Progenitor cell of endocrine pancreas (in vitro differentiated cells): Measurements from ENCODE around the gene SORL1. TPM values are rescaled to one million over a fixed set of nuclear protein-coding genes. Genes with fewer than 3 reads are reported as not detected.

Experiments
- DNase-seq: peaks from one replicate; pipeline ENCODE4 v3.0.0; 2021; ENCODE audit warnings: low spot score; ENCODE audit not compliant: unreplicated experiment
- H3K27ac Mint-ChIP-seq: 2 replicates; pipeline ENCODE4 v1.8.0; 2021; ENCODE audit warnings: mild to moderate bottlenecking, moderate library complexity, mixed read lengths
- H3K27me3 Mint-ChIP-seq: 2 replicates; pipeline ENCODE4 v1.8.0; 2021; ENCODE audit warnings: mixed read lengths
- H3K36me3 Mint-ChIP-seq: 2 replicates; pipeline ENCODE4 v1.8.0; 2022; ENCODE audit warnings: mixed read lengths; ENCODE audit not compliant: insufficient read depth
- H3K4me1 Mint-ChIP-seq: 2 replicates; pipeline ENCODE4 v1.8.0; 2021; ENCODE audit warnings: low read depth, mixed read lengths
- H3K4me3 Mint-ChIP-seq: 2 replicates; pipeline ENCODE4 v1.8.0; 2021; ENCODE audit warnings: low read depth, mild to moderate bottlenecking, moderate library complexity, mixed read lengths
- H3K9me3 Mint-ChIP-seq: 2 replicates; pipeline ENCODE4 v1.8.0; 2021; ENCODE audit warnings: low read depth, mixed read lengths
- total RNA-seq: library from RNA; stranded (reverse); gene quantifications from 2 replicates; pipeline ENCODE4 v1.2.1, GENCODE V29; 2021
- TF ChIP-seq, protein P1 (sequence below): fragments of 200-600 bp; sonication (generic); IDR thresholded peaks from one replicate; pipeline ENCODE4 v1.5.0; 2021; ENCODE audit warnings: antibody characterized with exemption, mild to moderate bottlenecking; ENCODE audit not compliant: unreplicated experiment

Gene SORL1
- total RNA-seq, 1 donor from 2014 or later = 31.8 TPM

GRCh38 chr11:121603316-121603715 is 151.2 kb downstream of the SORL1 start:
- H3K27me3 Mint-ChIP-seq = no peaks in the 10 kb centered on the region
- TF ChIP-seq, protein P1, sequence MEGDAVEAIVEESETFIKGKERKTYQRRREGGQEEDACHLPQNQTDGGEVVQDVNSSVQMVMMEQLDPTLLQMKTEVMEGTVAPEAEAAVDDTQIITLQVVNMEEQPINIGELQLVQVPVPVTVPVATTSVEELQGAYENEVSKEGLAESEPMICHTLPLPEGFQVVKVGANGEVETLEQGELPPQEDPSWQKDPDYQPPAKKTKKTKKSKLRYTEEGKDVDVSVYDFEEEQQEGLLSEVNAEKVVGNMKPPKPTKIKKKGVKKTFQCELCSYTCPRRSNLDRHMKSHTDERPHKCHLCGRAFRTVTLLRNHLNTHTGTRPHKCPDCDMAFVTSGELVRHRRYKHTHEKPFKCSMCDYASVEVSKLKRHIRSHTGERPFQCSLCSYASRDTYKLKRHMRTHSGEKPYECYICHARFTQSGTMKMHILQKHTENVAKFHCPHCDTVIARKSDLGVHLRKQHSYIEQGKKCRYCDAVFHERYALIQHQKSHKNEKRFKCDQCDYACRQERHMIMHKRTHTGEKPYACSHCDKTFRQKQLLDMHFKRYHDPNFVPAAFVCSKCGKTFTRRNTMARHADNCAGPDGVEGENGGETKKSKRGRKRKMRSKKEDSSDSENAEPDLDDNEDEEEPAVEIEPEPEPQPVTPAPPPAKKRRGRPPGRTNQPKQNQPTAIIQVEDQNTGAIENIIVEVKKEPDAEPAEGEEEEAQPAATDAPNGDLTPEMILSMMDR = no peak
- H3K9me3 Mint-ChIP-seq = no peaks in the 10 kb centered on the region
- DNase-seq = no peak
- no peak overlapping the region for H3K27ac Mint-ChIP-seq
- H3K36me3 Mint-ChIP-seq = peaks cover 25% of the 10 kb centered on the region
- no peak overlapping the region for H3K4me3 Mint-ChIP-seq
- H3K4me1 Mint-ChIP-seq = no peaks in the 10 kb centered on the region

DNA sequence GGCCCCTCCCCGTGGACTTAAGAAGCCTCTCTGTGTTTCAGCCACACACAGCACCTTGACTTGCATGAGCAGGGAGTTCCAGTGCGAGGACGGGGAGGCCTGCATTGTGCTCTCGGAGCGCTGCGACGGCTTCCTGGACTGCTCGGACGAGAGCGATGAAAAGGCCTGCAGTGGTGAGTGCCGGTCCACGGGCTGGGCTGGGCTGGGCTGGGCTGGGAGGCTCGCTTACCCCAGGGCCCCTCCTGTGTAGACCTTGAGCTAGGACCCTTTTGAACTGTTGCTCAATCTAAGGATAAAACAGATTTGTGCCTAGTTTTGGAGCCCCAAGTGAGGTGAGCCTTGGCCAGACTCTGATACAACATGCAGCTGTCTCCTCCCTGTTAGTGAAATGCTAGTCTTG is 152.0 kb downstream of the SORL1 start:
- TF ChIP-seq, protein P1 = no peak
- Mint-ChIP-seq H3K9me3 (no peaks in the 10 kb centered on the region), H3K27me3 (no peaks in the 10 kb centered on the region), H3K36me3 (peaks cover 31% of the 10 kb centered on the region), H3K4me3 (no peak overlapping the region), H3K4me1 (no peaks in the 10 kb centered on the region), H3K27ac (no peak overlapping the region)
- DNase-seq = no peak

DNA sequence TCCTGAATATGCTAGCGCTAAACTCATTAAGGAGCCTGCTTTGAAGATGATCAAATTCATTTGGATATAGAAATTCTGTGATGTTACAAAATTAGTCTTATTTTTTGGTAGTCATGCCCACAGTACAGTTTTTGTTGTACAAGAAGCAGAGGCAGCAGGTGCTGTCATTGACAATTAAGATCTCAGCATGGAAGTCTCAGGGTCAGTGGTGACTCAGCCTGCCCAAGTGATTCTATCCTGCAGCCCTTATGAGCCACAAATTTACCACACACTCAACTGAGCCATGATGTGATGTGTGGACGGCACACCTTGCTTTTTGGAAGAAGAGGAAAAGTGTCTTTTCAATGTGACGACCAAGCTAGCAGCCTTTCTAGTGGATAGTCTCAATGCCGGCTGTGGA is 154.2 kb downstream of the SORL1 start:
- H3K27me3 Mint-ChIP-seq = no peaks in the 10 kb centered on the region
- H3K36me3 Mint-ChIP-seq = peaks cover 39% of the 10 kb centered on the region
- no peak overlapping the region for H3K4me3 Mint-ChIP-seq
- no peaks in the 10 kb centered on the region for H3K9me3 Mint-ChIP-seq
- TF ChIP-seq, protein P1 = no peak
- no peaks in the 10 kb centered on the region for H3K4me1 Mint-ChIP-seq
- no peak overlapping the region for H3K27ac Mint-ChIP-seq
- DNase-seq = no peak

DNA sequence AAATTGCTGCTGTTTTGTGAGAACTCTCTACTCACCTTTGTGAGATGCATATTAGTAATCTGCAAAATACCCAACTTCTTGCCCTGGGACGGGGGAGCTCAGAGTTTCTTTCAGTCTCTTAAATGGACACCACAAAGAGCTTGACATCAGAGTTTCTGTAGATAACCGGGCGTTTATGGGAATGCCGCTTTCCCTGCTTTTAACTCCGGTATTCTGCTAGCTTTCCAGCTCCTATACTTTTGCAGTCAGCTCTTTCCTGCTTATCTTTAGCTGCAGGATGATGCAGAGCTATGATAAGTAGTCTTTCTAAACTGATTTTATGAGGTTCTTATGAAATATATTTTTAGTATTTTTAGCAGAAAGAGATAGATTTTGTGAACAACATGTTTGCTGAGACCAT is 155.2 kb downstream of the SORL1 start:
- H3K27me3 Mint-ChIP-seq = no peaks in the 10 kb centered on the region
- H3K36me3 Mint-ChIP-seq = peaks cover 39% of the 10 kb centered on the region
- H3K4me1 Mint-ChIP-seq = no peaks in the 10 kb centered on the region
- no peak overlapping the region for H3K4me3 Mint-ChIP-seq
- TF ChIP-seq, protein P1 = no peak
- H3K9me3 Mint-ChIP-seq = no peaks in the 10 kb centered on the region
- H3K27ac Mint-ChIP-seq = no peak overlapping the region
- DNase-seq = no peak

DNA sequence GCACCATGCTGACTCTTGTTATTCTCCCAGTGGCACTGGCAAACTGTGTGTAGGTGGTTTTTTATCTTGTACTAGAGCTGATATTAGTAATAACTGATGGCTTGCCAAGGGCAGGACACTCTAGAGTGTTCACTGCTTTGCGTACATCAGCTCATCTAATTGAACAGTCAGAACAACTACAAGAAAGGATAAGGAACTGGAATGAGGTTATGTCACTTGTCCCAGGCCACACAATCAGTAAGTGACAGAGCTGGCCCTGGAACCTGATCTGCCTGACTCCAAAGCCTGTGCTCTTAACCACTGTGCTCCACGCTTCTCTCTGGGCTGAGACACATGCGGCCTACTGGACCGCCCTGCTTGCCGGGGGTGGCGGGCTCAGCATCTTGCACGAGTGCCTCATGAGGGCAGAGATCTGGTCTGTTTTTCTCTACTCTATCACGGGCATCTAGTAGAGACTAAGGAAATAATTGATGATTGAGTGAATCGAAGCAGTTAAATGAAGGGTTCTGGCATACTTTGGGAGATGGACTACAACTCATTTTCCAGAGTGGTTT is 156.5 kb downstream of the SORL1 start:
- no peak overlapping the region for H3K27ac Mint-ChIP-seq

More for the DNA sequence above, 156.5 kb downstream of the SORL1 start:
- DNase-seq = no peak
- Mint-ChIP-seq H3K4me3 (no peak overlapping the region), H3K9me3 (no peaks in the 10 kb centered on the region), H3K4me1 (no peaks in the 10 kb centered on the region), H3K27me3 (no peaks in the 10 kb centered on the region), H3K36me3 (peaks cover 39% of the 10 kb centered on the region)
- TF ChIP-seq, protein P1 = no peak
